Subcutaneous abdominal adipose tissue (tissue), 5 donors: ENCODE data around the gene GANC.

Source experiments
- H3K27ac ChIP-seq: one replicate; pipeline ENCODE4 v1.7.0; 2013; ENCODE audit warnings: low read depth, mild to moderate bottlenecking, inconsistent platforms, low read length, moderate library complexity
- H3K27me3 ChIP-seq, 5 donors: one replicate each; pipeline ENCODE4 v1.7.0; 2013; ENCODE audit warnings: low read length in 5 of 5, inconsistent platforms in 1 of 5; ENCODE audit not compliant: control insufficient read depth in 5 of 5, insufficient read depth in 4 of 5
- H3K36me3 ChIP-seq, 5 donors: one replicate each; pipeline ENCODE4 v1.7.0; 2013; ENCODE audit warnings: low read length in 5 of 5; ENCODE audit not compliant: control insufficient read depth in 5 of 5, insufficient read depth in 5 of 5
- H3K4me1 ChIP-seq, 5 donors: one replicate each; pipeline ENCODE4 v1.7.0; 2013; ENCODE audit warnings: low read length in 5 of 5, mild to moderate bottlenecking in 3 of 5, moderate library complexity in 1 of 5; ENCODE audit not compliant: control insufficient read depth in 5 of 5, insufficient read depth in 5 of 5
- H3K4me3 ChIP-seq, 5 donors: one replicate each; pipeline ENCODE4 v1.7.0; 2013; ENCODE audit warnings: low read length in 5 of 5, low read depth in 1 of 5
- H3K9ac ChIP-seq, 5 donors: one replicate each; pipeline ENCODE4 v1.7.0; 2013; ENCODE audit warnings: low read length in 5 of 5, mild to moderate bottlenecking in 4 of 5, moderate library complexity in 3 of 5
- H3K9me3 ChIP-seq, 5 donors: one replicate each; pipeline ENCODE4 v1.7.0; 2013; ENCODE audit warnings: low read length in 5 of 5; ENCODE audit not compliant: control insufficient read depth in 5 of 5
- donor health status: healthy.
- donor health status: healthy.
- donor health status: healthy.
- donor health status: healthy.
- donor health status: healthy.

GANC gene

DNA sequence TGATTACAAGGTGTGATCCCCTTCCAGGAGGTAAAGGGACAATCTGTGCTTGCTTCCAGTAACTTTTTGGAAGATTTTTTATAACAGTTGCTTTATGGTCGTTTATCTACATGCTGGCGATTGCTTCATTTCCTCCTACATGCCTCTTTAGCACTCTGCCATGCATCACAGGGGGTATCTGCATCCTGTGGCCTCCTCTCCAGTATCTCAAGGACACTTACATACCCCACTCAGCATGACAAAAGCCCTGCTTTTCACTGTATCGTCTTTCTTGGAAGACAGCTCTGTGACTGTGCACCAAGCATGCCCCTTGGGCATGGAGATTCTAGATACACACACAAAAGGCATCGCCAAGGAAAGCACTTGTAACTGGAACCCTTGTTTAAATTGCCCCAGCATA lies 111.6 kb downstream of the GANC start:
- H3K9me3 ChIP-seq: no peaks in the 10 kb centered on the region
- H3K9ac ChIP-seq: no peak overlapping the region
- H3K4me1 ChIP-seq: peaks cover 0 to 42% (median 13%) of the 10 kb centered on the region in 5 donors
- no peak overlapping the region for H3K27ac ChIP-seq
- H3K27me3 ChIP-seq: no peaks in the 10 kb centered on the region
- H3K4me3 ChIP-seq: no peak overlapping the region
- peaks cover 0 to 27% (median 9%) of the 10 kb centered on the region in 5 donors for H3K36me3 ChIP-seq

- Histone ChIP-seq H3K4me1 (peaks cover 0 to 42% (median 13%) of the 10 kb centered on the region in 5 donors), H3K4me3 (no peak overlapping the region), H3K9me3 (no peaks in the 10 kb centered on the region), H3K36me3 (peaks cover 0 to 27% (median 9%) of the 10 kb centered on the region in 5 donors), H3K9ac (peak overlapping the region in 1 of 5 donors; percentile 27), H3K27ac (no peak overlapping the region), H3K27me3 (no peaks in the 10 kb centered on the region)
Measured at GRCh38 chr15:42385206-42385979, 112.4 kb downstream of the GANC start.

DNA sequence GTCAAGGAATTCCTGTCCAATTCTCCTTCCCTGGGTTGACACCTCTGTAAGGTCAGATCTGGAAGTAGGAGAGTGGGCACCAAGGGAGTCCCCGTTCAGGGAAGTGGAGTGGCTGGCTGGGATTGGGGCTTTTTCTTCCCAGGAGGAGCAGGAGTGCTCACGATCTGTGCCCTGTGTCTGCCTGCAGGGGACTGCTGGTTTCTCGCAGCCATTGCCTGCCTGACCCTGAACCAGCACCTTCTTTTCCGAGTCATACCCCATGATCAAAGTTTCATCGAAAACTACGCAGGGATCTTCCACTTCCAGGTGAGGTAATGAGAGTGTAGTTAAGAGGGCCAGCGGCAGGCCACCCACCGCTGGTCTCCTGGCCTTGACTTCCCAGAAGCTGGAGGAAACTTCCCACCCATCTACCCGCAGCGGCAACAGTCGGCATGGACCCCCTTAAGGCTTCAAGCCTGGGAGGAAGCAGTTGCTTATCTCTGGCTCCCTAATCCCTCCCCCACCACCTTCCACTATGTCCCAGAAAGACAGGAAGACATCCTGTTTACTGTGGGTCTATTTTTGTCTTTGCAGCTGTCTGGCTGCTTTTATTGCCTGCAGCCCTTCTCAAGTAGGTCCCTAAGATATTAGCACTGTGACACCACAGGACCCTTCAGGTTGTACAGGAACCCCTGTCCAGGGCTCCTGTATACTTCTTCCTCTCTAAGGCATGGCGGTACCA lies 113.1 kb downstream of the GANC start:
- H3K4me3 ChIP-seq: no peak overlapping the region
- H3K27me3 ChIP-seq: no peaks in the 10 kb centered on the region
- H3K4me1 ChIP-seq: peaks cover 0 to 42% (median 13%) of the 10 kb centered on the region in 5 donors
- H3K36me3 ChIP-seq: peaks cover 0 to 27% (median 9%) of the 10 kb centered on the region in 5 donors
- H3K9ac ChIP-seq: no peak overlapping the region
- peak overlapping the region; percentile 4 for H3K27ac ChIP-seq
- no peaks in the 10 kb centered on the region for H3K9me3 ChIP-seq

- peaks cover 0 to 42% (median 13%) of the 10 kb centered on the region in 5 donors for H3K4me1 ChIP-seq
- no peak overlapping the region for H3K4me3 ChIP-seq
- H3K27ac ChIP-seq: no peak overlapping the region
- no peak overlapping the region for H3K9ac ChIP-seq
- no peaks in the 10 kb centered on the region for H3K27me3 ChIP-seq
- H3K36me3 ChIP-seq: peaks cover 0 to 27% (median 10%) of the 10 kb centered on the region in 5 donors
- no peaks in the 10 kb centered on the region for H3K9me3 ChIP-seq
Measured at GRCh38 chr15:42387603-42388002, 114.6 kb downstream of the GANC start.

DNA sequence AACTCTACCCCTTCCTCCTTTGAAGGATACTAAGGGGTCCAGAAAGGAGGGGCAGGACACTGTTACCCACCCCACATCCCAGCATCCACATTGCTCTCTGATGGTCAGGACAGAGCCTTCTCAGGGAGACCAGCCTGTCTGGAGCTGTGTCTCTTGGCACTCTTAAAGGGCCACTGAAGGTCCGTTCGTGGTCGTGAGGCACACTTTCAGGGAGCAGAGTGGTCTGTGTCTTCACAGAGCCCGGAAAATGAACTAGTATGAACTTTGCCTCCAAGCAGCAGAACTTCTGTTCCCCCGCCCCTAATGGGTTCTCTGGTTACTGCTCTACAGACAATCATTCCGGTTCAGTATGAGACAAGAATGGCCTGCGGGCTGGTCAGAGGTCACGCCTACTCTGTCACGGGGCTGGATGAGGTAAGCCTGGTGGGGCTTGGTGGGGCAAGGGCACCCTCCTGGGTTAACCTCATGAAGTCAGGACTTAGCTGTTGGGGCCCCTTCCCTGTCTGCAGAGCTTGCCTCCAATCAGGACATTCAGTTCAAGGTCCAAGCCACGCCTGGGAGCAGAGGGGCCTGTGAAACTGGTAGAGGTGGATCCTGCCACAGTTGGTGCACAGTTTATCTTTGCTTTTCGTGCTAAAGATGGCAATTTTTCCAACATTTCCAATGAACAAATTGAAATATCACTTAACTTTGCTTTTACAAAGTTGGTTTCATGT lies 119.5 kb downstream of the GANC start:
- H3K27ac ChIP-seq: no peak overlapping the region

GRCh38 chr15:42394106-42394505 lies 121.1 kb downstream of the GANC start:
- H3K4me3 ChIP-seq: no peak overlapping the region
- no peaks in the 10 kb centered on the region for H3K27me3 ChIP-seq
- no peaks in the 10 kb centered on the region for H3K9me3 ChIP-seq
- peaks cover 0 to 5% (median 0%) of the 10 kb centered on the region in 5 donors for H3K4me1 ChIP-seq
- H3K36me3 ChIP-seq: peaks cover 0 to 19% (median 10%) of the 10 kb centered on the region in 5 donors
- no peak overlapping the region for H3K9ac ChIP-seq
- no peak overlapping the region for H3K27ac ChIP-seq

More for the DNA sequence above, 119.5 kb downstream of the GANC start:
- Histone ChIP-seq H3K9ac (no peak overlapping the region), H3K36me3 (peaks cover 0 to 22% (median 7%) of the 10 kb centered on the region in 5 donors), H3K27me3 (no peaks in the 10 kb centered on the region), H3K9me3 (no peaks in the 10 kb centered on the region), H3K4me3 (no peak overlapping the region), H3K4me1 (peaks cover 0 to 20% (median 0%) of the 10 kb centered on the region in 5 donors)

GRCh38 chr15:42395838-42396237 lies 122.8 kb downstream of the GANC start:
- no peaks in the 10 kb centered on the region for H3K4me1 ChIP-seq
- no peak overlapping the region for H3K27ac ChIP-seq
- no peaks in the 10 kb centered on the region for H3K9me3 ChIP-seq
- H3K9ac ChIP-seq: no peak overlapping the region
- H3K4me3 ChIP-seq: no peak overlapping the region
- H3K36me3 ChIP-seq: peaks cover 4 to 33% (median 16%) of the 10 kb centered on the region in 5 donors
- no peaks in the 10 kb centered on the region for H3K27me3 ChIP-seq

- Histone ChIP-seq H3K9ac (no peak overlapping the region), H3K27me3 (no peaks in the 10 kb centered on the region), H3K36me3 (peaks cover 4 to 56% (median 39%) of the 10 kb centered on the region in 5 donors), H3K9me3 (no peaks in the 10 kb centered on the region), H3K4me3 (no peak overlapping the region), H3K4me1 (no peaks in the 10 kb centered on the region), H3K27ac (no peak overlapping the region)
Measured at GRCh38 chr15:42401544-42402454, 128.8 kb downstream of the GANC start.

- Histone ChIP-seq H3K36me3 (peaks cover 4 to 52% (median 36%) of the 10 kb centered on the region in 5 donors), H3K4me3 (no peak overlapping the region), H3K27ac (no peak overlapping the region), H3K4me1 (no peaks in the 10 kb centered on the region), H3K9me3 (no peaks in the 10 kb centered on the region), H3K27me3 (no peaks in the 10 kb centered on the region), H3K9ac (no peak overlapping the region)
Measured at GRCh38 chr15:42402455-42403205, 129.6 kb downstream of the GANC start.
